K562 (cell line): ENCODE measurements around the gene ZNHIT1. TPM values are rescaled to one million over a fixed set of nuclear protein-coding genes. Genes with fewer than 3 reads are reported as not detected.
A peak's percentile ranks its signal among the peaks of the same experiment; 100 is the strongest.

Experiments
- BCOR ChIP-seq: fragments of 450-650 bp; IDR thresholded peaks from 2 replicates; pipeline ENCODE4 v1.6.1; 2016
- CREB1 ChIP-seq, 2 experiments: sonication (generic) in 1 of 2; formaldehyde crosslinking in 1 of 2; IDR thresholded peaks; 2 replicates each; pipeline versions ENCODE4 v1.6.1 to v1.8.0; 2012 to 2022; ENCODE audit warnings: inconsistent platforms in 1 of 2, mild to moderate bottlenecking in 1 of 2, missing genetic modification reagents in 1 of 2, moderate library complexity in 1 of 2
- CREM ChIP-seq: IDR thresholded peaks from 2 replicates; pipeline ENCODE4 v1.6.1; 2014; ENCODE audit warnings: antibody characterized with exemption, low read depth
- CSDE1 ChIP-seq, 2 experiments: fragments of 450-650 bp; IDR thresholded peaks; 2 replicates each; pipeline ENCODE4 v1.6.1; 2016; ENCODE audit warnings: mild to moderate bottlenecking in 1 of 2
- DPF2 ChIP-seq: fragments of 450-650 bp; IDR thresholded peaks from 2 replicates; pipeline ENCODE4 v1.6.1; 2016
- ELF1 ChIP-seq: fragments of 200-800 bp; sonication (Bioruptor generic); IDR thresholded peaks from 2 replicates; pipeline ENCODE4 v1.6.1; 2016; ENCODE audit warnings: missing genetic modification characterization, missing compliant biosample characterization
- ETV1 ChIP-seq: fragments of 450-650 bp; conservative IDR thresholded peaks from 2 replicates; pipeline ENCODE4 v1.6.1; 2016; ENCODE audit warnings: missing genetic modification characterization, control low read depth, low read depth, missing compliant biosample characterization
- GABPA ChIP-seq: fragments of 200-800 bp; sonication (Bioruptor generic); conservative IDR thresholded peaks from 2 replicates; pipeline ENCODE4 v1.6.1; 2016; ENCODE audit warnings: low read depth, missing genetic modification characterization, missing compliant biosample characterization
- GTF2F1 ChIP-seq: IDR thresholded peaks from 2 replicates; pipeline ENCODE4 v1.6.1; 2011; ENCODE audit warnings: low read depth, low read length, improper control_type of control experiment
- HDAC1 ChIP-seq, 2 experiments: fragments of 450-650 bp; IDR thresholded peaks; 2 replicates each; pipeline ENCODE4 v1.6.1; 2016 to 2017; ENCODE audit warnings: inconsistent platforms in 1 of 2, mild to moderate bottlenecking in 1 of 2, moderate library complexity in 1 of 2
- HDAC2 ChIP-seq: fragments of 450-650 bp; IDR thresholded peaks from 2 replicates; pipeline ENCODE4 v1.6.1; 2016; ENCODE audit warnings: mild to moderate bottlenecking
- HDAC8 ChIP-seq: fragments of 450-650 bp; IDR thresholded peaks from 2 replicates; pipeline ENCODE4 v1.6.1; 2016; ENCODE audit warnings: mild to moderate bottlenecking, missing genetic modification characterization, moderate library complexity, missing compliant biosample characterization
- HIVEP1 ChIP-seq: fragments of 250-450 bp; sonication (Bioruptor Pico); IDR thresholded peaks from 2 replicates; pipeline ENCODE4 v1.4.0; 2020; ENCODE audit warnings: mild to moderate bottlenecking
- LCOR ChIP-seq: sonication (generic); formaldehyde crosslinking; IDR thresholded peaks from 2 replicates; pipeline ENCODE4 v1.8.0; 2022; ENCODE audit warnings: mild to moderate bottlenecking, missing genetic modification reagents
- NRF1 ChIP-seq, 2 experiments: fragments of 450-650 bp; IDR thresholded peaks in 1 of 2; conservative IDR thresholded peaks in 1 of 2; 2 replicates each; pipeline ENCODE4 v1.6.1; 2014; ENCODE audit warnings: mild to moderate bottlenecking in 2 of 2
- POLR2G ChIP-seq: fragments of 200-400 bp; formaldehyde crosslinking; IDR thresholded peaks from 2 replicates; pipeline ENCODE4 v1.6.1; 2017; ENCODE audit warnings: low read depth, mild to moderate bottlenecking, antibody characterized with exemption, low read length, moderate library complexity
- RBFOX2 ChIP-seq: fragments of 200-400 bp; formaldehyde crosslinking; IDR thresholded peaks from 2 replicates; pipeline ENCODE4 v1.6.1; 2017; ENCODE audit warnings: low read depth, mild to moderate bottlenecking, low read length, moderate library complexity
- SP1 ChIP-seq: sonication (generic); formaldehyde crosslinking; IDR thresholded peaks from 2 replicates; pipeline ENCODE4 v1.8.1; 2022; ENCODE audit warnings: mild to moderate bottlenecking, missing genetic modification reagents
- SPI1 ChIP-seq: IDR thresholded peaks from 2 replicates; pipeline ENCODE4 v1.6.1; 2011; ENCODE audit warnings: low read depth, low read length, control low read depth, borderline replicate concordance
- SUPT5H ChIP-seq: fragments of 450-650 bp; IDR thresholded peaks from 2 replicates; pipeline ENCODE4 v1.6.1; 2016
- TEAD4 ChIP-seq, 2 experiments: sonication (generic) in 1 of 2; formaldehyde crosslinking in 1 of 2; IDR thresholded peaks; 2 replicates each; pipeline versions ENCODE4 v1.6.1 to v1.8.0; 2012 to 2022; ENCODE audit warnings: borderline replicate concordance in 1 of 2, inconsistent platforms in 1 of 2, low read length in 1 of 2, mild to moderate bottlenecking in 1 of 2, missing genetic modification reagents in 1 of 2
- TOE1 ChIP-seq, 2 experiments: fragments of 450-650 bp in 1 of 2; sonication (generic) in 1 of 2; formaldehyde crosslinking in 1 of 2; IDR thresholded peaks; 2 replicates each; pipeline versions ENCODE4 v1.7.1 to v1.8.0; 2016 to 2022; ENCODE audit warnings: borderline replicate concordance in 2 of 2, mild to moderate bottlenecking in 2 of 2, antibody characterized with exemption in 1 of 2, inconsistent platforms in 1 of 2, low read depth in 1 of 2, missing genetic modification reagents in 1 of 2, moderate library complexity in 1 of 2
- XRCC5 ChIP-seq: fragments of 200-400 bp; formaldehyde crosslinking; IDR thresholded peaks from 2 replicates; pipeline ENCODE4 v1.6.1; 2017; ENCODE audit warnings: low read depth, mild to moderate bottlenecking, low read length
- ZBTB7A ChIP-seq: IDR thresholded peaks from 2 replicates; pipeline ENCODE4 v1.6.1; 2011; ENCODE audit warnings: low read depth, mild to moderate bottlenecking, low read length, moderate library complexity, borderline replicate concordance; ENCODE audit not compliant: control insufficient read depth
- ZEB2 ChIP-seq: fragments of 450-650 bp; IDR thresholded peaks from 2 replicates; pipeline ENCODE4 v1.6.1; 2016
- ZFP36 ChIP-seq: fragments of 150-350 bp; IDR thresholded peaks from 2 replicates; pipeline ENCODE4 v1.6.1; 2018; ENCODE audit warnings: low read length, low read depth; ENCODE audit not compliant: partially characterized antibody
- ZNF121 ChIP-seq: sonication (generic); formaldehyde crosslinking; conservative IDR thresholded peaks from 2 replicates; pipeline ENCODE4 v1.8.0; 2022; ENCODE audit warnings: missing genetic modification reagents
- ZNF316 ChIP-seq: fragments of 450-650 bp; IDR thresholded peaks from 2 replicates; pipeline ENCODE4 v1.6.1; 2016
- ZNF431 ChIP-seq: sonication (generic); formaldehyde crosslinking; IDR thresholded peaks from 2 replicates; pipeline ENCODE4 v1.8.0; 2022; ENCODE audit warnings: mild to moderate bottlenecking, missing genetic modification reagents
- ZNF644 ChIP-seq: fragments of 200-800 bp; sonication (Bioruptor generic); IDR thresholded peaks from 2 replicates; pipeline ENCODE4 v1.6.1; 2016; ENCODE audit warnings: low read depth, missing genetic modification characterization, missing compliant biosample characterization
- polyA plus RNA-seq, 8 experiments: library from polyadenylated mRNA; depleted of rRNA in 4 of 8; stranded (reverse) in 5 of 8; unstranded in 3 of 8; fragments of >200 nt; fragmentation: Nextera tagmentation in 2 of 8; fragmentation: Illumina TruSeq in 1 of 8; extraction: Ambion mirVana in 2 of 8; extraction: Trizol in 1 of 8; gene quantifications; 2 replicates each; pipeline versions ENCODE4 v1.2.1 to v1.2.3, GENCODE V29; 2011 to 2014; ENCODE audit warnings: inconsistent platforms in 1 of 8, missing spikeins in 1 of 8
- total RNA-seq, 7 experiments: library from RNA; depleted of rRNA in 6 of 7; stranded (reverse); fragments of >200 nt in 6 of 7; fragmentation: Illumina TruSeq in 2 of 7; extraction: Trizol in 2 of 7; gene quantifications; 2 replicates each; pipeline versions ENCODE4 v1.2.1 to v1.2.3, GENCODE V29; 2011 to 2021; ENCODE audit warnings: low replicate concordance in 1 of 7

The ZNHIT1 gene
- total and polyA plus RNA-seq, 9 of the 15 experiments (the other 6 are each of a cell fraction or from before 2014, with no cell fraction given) = 6.4 to 162 (median 70.1) TPM

DNA sequence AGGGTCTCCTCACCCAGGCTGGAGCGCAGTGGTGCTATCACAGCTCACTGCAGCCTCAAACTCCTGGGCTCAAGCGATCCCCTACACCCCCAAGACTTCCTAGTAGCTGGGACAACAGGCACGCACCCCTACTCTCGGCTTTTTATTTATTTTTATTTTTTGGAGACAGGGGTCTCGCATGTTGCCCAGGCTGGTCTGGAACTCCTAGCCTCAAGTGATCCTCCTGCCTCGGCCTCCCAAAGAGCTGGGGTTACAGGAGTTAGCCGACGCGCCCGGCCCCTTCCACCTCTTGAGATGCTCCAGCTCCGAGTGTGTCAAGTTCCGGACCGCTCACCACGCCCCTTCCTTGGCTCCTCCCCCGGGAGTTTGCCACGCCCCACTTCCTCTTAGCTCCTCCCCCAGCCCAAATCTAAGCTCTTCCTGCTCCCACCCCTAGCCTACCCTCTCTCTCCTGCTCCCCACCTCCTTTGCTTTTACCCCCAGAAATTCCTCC lies 44.2 kb upstream of the ZNHIT1 start (continued):
- TF ChIP-seq SPI1 = peak; percentile 98
- peak; percentile 7 to 57; a peak in 2 of 4 replicates for TF ChIP-seq NRF1 (conservative IDR thresholded peaks at IDR 0.05 in 1 of 2, IDR thresholded peaks at IDR 0.05 in 1 of 2)
- TF ChIP-seq TEAD4 (IDR thresholded peaks at IDR 0.05; ENCODE audit: low read length) = 0 out of 2 replicates have a peak, but pooled peaks have one; percentile 9
- no peak for TF ChIP-seq TEAD4 (CRISPR knock-in tag; IDR thresholded peaks at IDR 0.05; ENCODE audit: borderline replicate concordance)
- peak; percentile 42; the same call in 1 of the 2 replicates for TF ChIP-seq SUPT5H
- TF ChIP-seq LCOR (CRISPR knock-in tag) = peak; percentile 65
- TF ChIP-seq DPF2 = peak; percentile 27; the same call in 1 of the 2 replicates
- 0 out of 2 replicates have a peak, but pooled peaks have one; percentile 22 for TF ChIP-seq HDAC2
- TF ChIP-seq TOE1 (IDR thresholded peaks at IDR 0.05; ENCODE audit: borderline replicate concordance) = peak; percentile 55; the same call in 1 of the 2 replicates
- TF ChIP-seq TOE1 (CRISPR knock-in tag; IDR thresholded peaks at IDR 0.05; ENCODE audit: borderline replicate concordance, low read depth) = no peak
- TF ChIP-seq ZNF121 (CRISPR knock-in tag) = 0 out of 2 replicates have a peak, but pooled peaks have one; percentile 28
- TF ChIP-seq CREM = 0 out of 2 replicates have a peak, but pooled peaks have one; percentile 5
- peak; percentile 58 for TF ChIP-seq ELF1 (tag)
- TF ChIP-seq ZEB2 = no peak
- no peak for TF ChIP-seq ZNF644
- peak in 1 of 2 experiments; percentile 16; a peak in 1 of 4 replicates for TF ChIP-seq HDAC1 (IDR thresholded peaks at IDR 0.05)
- TF ChIP-seq CSDE1 (IDR thresholded peaks at IDR 0.05) = no peak
- 0 out of 2 replicates have a peak, but pooled peaks have one; percentile 15 for TF ChIP-seq ZBTB7A
- no peak for TF ChIP-seq GTF2F1
- 0 out of 2 replicates have a peak, but pooled peaks have one; percentile 27 for TF ChIP-seq GABPA
- TF ChIP-seq HDAC8 = no peak
- peak; percentile 88 for TF ChIP-seq ZFP36
- no peak for TF ChIP-seq ZNF316
- peak; percentile 66; the same call in 1 of the 2 replicates for TF ChIP-seq ETV1 (tag)
- TF ChIP-seq RBFOX2 = peak; percentile 42; the same call in 1 of the 2 replicates
- no peak for TF ChIP-seq CREB1 (IDR thresholded peaks at IDR 0.05)
- TF ChIP-seq CREB1 (CRISPR knock-in tag; IDR thresholded peaks at IDR 0.05) = peak; percentile 26; the same call in 1 of the 2 replicates
- no peak for TF ChIP-seq XRCC5
- peak; percentile 28; the same call in 1 of the 2 replicates for TF ChIP-seq SP1 (CRISPR knock-in tag)
- TF ChIP-seq ZNF431 = no peak
- TF ChIP-seq BCOR = 0 out of 2 replicates have a peak, but pooled peaks have one; percentile 33
- TF ChIP-seq HIVEP1 (CRISPR knock-in tag) = no peak
- TF ChIP-seq POLR2G = 0 out of 2 replicates have a peak, but pooled peaks have one; percentile 20
